Stimulated activated CD4-positive, alpha-beta T cell treated with anti-CD3 and anti-CD28 coated beads, Interleukin-2, amount 100 ng/mL, for 24 hours (primary cell): ENCODE results near the gene CEP89.
"Not testable (repeated sequence)": the region's sequence is repeated elsewhere in the genome, so short reads cannot be mapped to it uniquely, and the experiment has no call there.

ENCODE experiments used
- DNase-seq, 2 donors: peaks; one replicate each; pipeline ENCODE4 v3.0.0-alpha.2; 2020

CEP89 gene

GRCh38 chr19:32971715-32972540 is at the start of gene CEP89, which contains the start of gene FAAP24:
TSS of gene CEP89 (minus strand) at chr19:32971958. CDS start at chr19:32971874, 84 bp downstream.
TSS of gene FAAP24 (plus strand) at chr19:32972242. CDS start at chr19:32973197, 955 bp downstream.
- DNase-seq, result peak; percentile 97 to 98

- DNase-seq, result not testable (repeated sequence)
Measured at GRCh38 chr19:33010891-33011290, 39.1 kb upstream of the CEP89 start.

- DNase-seq, result no peak
Measured at GRCh38 chr19:33008738-33009137, 37.0 kb upstream of the CEP89 start.

GRCh38 chr19:33005440-33005839 is 33.7 kb upstream of the CEP89 start:
- DNase-seq, result no peak

GRCh38 chr19:33003424-33004024 is 31.8 kb upstream of the CEP89 start:
- not testable (repeated sequence) for DNase-seq

GRCh38 chr19:33002126-33002865 is 30.5 kb upstream of the CEP89 start:
- not testable (repeated sequence) for DNase-seq

- DNase-seq, result no peak
Measured at GRCh38 chr19:33000910-33001309, 29.2 kb upstream of the CEP89 start.

- peak in 1 of 2 donors; percentile 2 for DNase-seq
Measured at GRCh38 chr19:33000510-33000909, 28.8 kb upstream of the CEP89 start.

- DNase-seq, result no peak
Measured at GRCh38 chr19:32998722-32999121, 27.0 kb upstream of the CEP89 start.

GRCh38 chr19:32997716-32998355 is 26.1 kb upstream of the CEP89 start:
- no peak for DNase-seq

GRCh38 chr19:32997061-32997464 is 25.3 kb upstream of the CEP89 start:
- not testable (repeated sequence) for DNase-seq

GRCh38 chr19:32995966-32996365 is 24.2 kb upstream of the CEP89 start:
- not testable (repeated sequence) for DNase-seq

- no peak for DNase-seq
Measured at GRCh38 chr19:32988724-32989123, 17.0 kb upstream of the CEP89 start.

- not testable (repeated sequence) for DNase-seq
Measured at GRCh38 chr19:32988254-32988653, 16.5 kb upstream of the CEP89 start.

- not testable (repeated sequence) for DNase-seq
Measured at GRCh38 chr19:32982488-32982887, 10.7 kb upstream of the CEP89 start.

- DNase-seq, result not testable (repeated sequence)
Measured at GRCh38 chr19:32979807-32980206, 8.0 kb upstream of the CEP89 start.

- DNase-seq, result not testable (repeated sequence)
Measured at GRCh38 chr19:32977813-32978212, 6.1 kb upstream of the CEP89 start.

- no peak for DNase-seq
Measured at GRCh38 chr19:32977280-32977679, 5.5 kb upstream of the CEP89 start.

- peak; percentile 76 to 81 for DNase-seq
Measured at GRCh38 chr19:32976223-32976805, 4.6 kb upstream of the CEP89 start.

GRCh38 chr19:32971012-32971595 is 654 bp downstream of the CEP89 start:
- no peak for DNase-seq

GRCh38 chr19:32969549-32969948 is 2.2 kb downstream of the CEP89 start:
- DNase-seq, result no peak

GRCh38 chr19:32966750-32967149 is 5.0 kb downstream of the CEP89 start:
- DNase-seq, result no peak
